IMR-90 (cell line): Measurements from ENCODE around the gene TRAPPC12.

Source experiments
- CEBPB ChIP-seq: IDR thresholded peaks from 2 replicates; pipeline ENCODE4 v1.6.1; 2012; ENCODE audit warnings: low read depth, low read length, improper control_type of control experiment
- POLR2A ChIP-seq: IDR thresholded peaks from 2 replicates; pipeline ENCODE4 v1.6.1; 2012; ENCODE audit warnings: mild to moderate bottlenecking, low read depth, low read length
- TF ChIP-seq, protein P1 (sequence below): conservative IDR thresholded peaks from 2 replicates; pipeline ENCODE4 v1.5.1; 2012; ENCODE audit warnings: mild to moderate bottlenecking, low read depth, low read length, improper control_type of control experiment

DNA sequence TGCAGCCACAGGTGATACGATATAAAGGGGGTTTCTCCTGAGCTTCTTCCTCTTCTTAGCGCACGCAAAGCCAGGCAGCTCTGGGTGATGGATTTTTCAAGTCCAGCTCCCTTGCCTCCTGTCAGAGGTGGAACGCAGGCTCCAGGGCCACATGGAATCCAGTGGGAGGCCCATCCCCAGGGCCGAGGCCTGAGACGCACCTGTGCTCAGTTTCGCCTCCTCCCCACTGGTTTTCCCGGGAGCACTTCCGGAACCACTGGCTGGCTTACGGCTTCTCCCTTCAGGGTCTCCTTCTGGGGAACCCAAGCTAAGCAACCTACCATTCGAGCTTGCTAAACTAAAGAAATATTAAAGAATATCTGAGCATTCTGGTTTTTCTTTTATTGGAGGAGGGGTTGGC lies 63.6 kb downstream of the TRAPPC12 start:
- TF ChIP-seq CEBPB (no peak), POLR2A (no peak)
- TF ChIP-seq, protein P1, sequence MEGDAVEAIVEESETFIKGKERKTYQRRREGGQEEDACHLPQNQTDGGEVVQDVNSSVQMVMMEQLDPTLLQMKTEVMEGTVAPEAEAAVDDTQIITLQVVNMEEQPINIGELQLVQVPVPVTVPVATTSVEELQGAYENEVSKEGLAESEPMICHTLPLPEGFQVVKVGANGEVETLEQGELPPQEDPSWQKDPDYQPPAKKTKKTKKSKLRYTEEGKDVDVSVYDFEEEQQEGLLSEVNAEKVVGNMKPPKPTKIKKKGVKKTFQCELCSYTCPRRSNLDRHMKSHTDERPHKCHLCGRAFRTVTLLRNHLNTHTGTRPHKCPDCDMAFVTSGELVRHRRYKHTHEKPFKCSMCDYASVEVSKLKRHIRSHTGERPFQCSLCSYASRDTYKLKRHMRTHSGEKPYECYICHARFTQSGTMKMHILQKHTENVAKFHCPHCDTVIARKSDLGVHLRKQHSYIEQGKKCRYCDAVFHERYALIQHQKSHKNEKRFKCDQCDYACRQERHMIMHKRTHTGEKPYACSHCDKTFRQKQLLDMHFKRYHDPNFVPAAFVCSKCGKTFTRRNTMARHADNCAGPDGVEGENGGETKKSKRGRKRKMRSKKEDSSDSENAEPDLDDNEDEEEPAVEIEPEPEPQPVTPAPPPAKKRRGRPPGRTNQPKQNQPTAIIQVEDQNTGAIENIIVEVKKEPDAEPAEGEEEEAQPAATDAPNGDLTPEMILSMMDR = no peak
